Astrocyte (in vitro differentiated cells and primary cell): ENCODE results near the gene CTNS. TPM values are rescaled to one million over a fixed set of nuclear protein-coding genes. Genes with fewer than 3 reads are reported as not detected.
A peak's percentile ranks its signal among the peaks of the same experiment; 100 is the strongest.

ENCODE experiments used
- DNase-seq: peaks from one replicate; pipeline ENCODE4 v3.0.0-alpha.2; 2010; ENCODE audit warnings: low read depth
- FAIRE-seq: peaks from 2 replicates; lab custom pipeline; 2011; peaks lifted over from hg19 to GRCh38; lab: Jason Lieb, UNC
- H2AFZ ChIP-seq: 2 replicates; pipeline ENCODE4 v1.6.0; 2012; ENCODE audit warnings: low read depth, low read length, inconsistent platforms
- H3K27ac ChIP-seq: 2 replicates; pipeline ENCODE4 v1.5.1; 2011; ENCODE audit warnings: low read depth, low read length, inconsistent platforms
- H3K27me3 ChIP-seq: 2 replicates; pipeline ENCODE4 v1.6.0; 2011; ENCODE audit warnings: low read length, inconsistent platforms; ENCODE audit not compliant: insufficient read depth
- H3K36me3 ChIP-seq: 2 replicates; pipeline ENCODE4 v1.5.1; 2011; ENCODE audit warnings: low read length, inconsistent platforms; ENCODE audit not compliant: insufficient read depth
- H3K4me1 ChIP-seq: 2 replicates; pipeline ENCODE4 v1.5.1; 2011; ENCODE audit warnings: low read length, inconsistent platforms; ENCODE audit not compliant: insufficient read depth
- H3K4me2 ChIP-seq: 2 replicates; pipeline ENCODE4 v1.6.0; 2012; ENCODE audit warnings: low read length, inconsistent platforms
- H3K4me3 ChIP-seq: 2 replicates; pipeline ENCODE4 v1.5.1; 2011; ENCODE audit warnings: low read depth, mild to moderate bottlenecking, low read length, inconsistent platforms; ENCODE audit not compliant: insufficient read depth
- H3K79me2 ChIP-seq: 2 replicates; pipeline ENCODE4 v1.6.0; 2012; ENCODE audit warnings: mild to moderate bottlenecking, low read length, inconsistent platforms; ENCODE audit not compliant: insufficient read depth
- H3K9ac ChIP-seq: 2 replicates; pipeline ENCODE4 v1.6.0; 2012; ENCODE audit warnings: mild to moderate bottlenecking, low read length, inconsistent platforms
- H3K9me3 ChIP-seq: 2 replicates; pipeline ENCODE4 v1.5.1; 2012; ENCODE audit warnings: low read depth, mild to moderate bottlenecking, low read length, inconsistent platforms; ENCODE audit not compliant: insufficient read depth
- H4K20me1 ChIP-seq: 2 replicates; pipeline ENCODE4 v1.6.0; 2012; ENCODE audit warnings: low read length, inconsistent platforms; ENCODE audit not compliant: insufficient read depth
- H3K27ac Mint-ChIP-seq: one replicate; pipeline ENCODE4 v1.8.0; 2021; ENCODE audit warnings: mild to moderate bottlenecking, mixed read lengths; ENCODE audit not compliant: unreplicated experiment
- H3K27me3 Mint-ChIP-seq: one replicate; pipeline ENCODE4 v1.8.0; 2021; ENCODE audit warnings: low read depth, mixed read lengths; ENCODE audit not compliant: unreplicated experiment
- H3K36me3 Mint-ChIP-seq: one replicate; pipeline ENCODE4 v1.8.0; 2021; ENCODE audit warnings: low read depth, mixed read lengths; ENCODE audit not compliant: unreplicated experiment
- H3K4me1 Mint-ChIP-seq: one replicate; pipeline ENCODE4 v1.8.0; 2021; ENCODE audit warnings: low read depth, mixed read lengths; ENCODE audit not compliant: unreplicated experiment
- H3K4me3 Mint-ChIP-seq: one replicate; pipeline ENCODE4 v1.8.0; 2021; ENCODE audit warnings: mild to moderate bottlenecking, moderate library complexity, mixed read lengths; ENCODE audit not compliant: unreplicated experiment
- H3K9me3 Mint-ChIP-seq: one replicate; pipeline ENCODE4 v1.8.0; 2021; ENCODE audit warnings: mild to moderate bottlenecking, mixed read lengths; ENCODE audit not compliant: unreplicated experiment
- CTCF ChIP-seq: IDR thresholded peaks from 2 replicates; pipeline ENCODE4 v1.5.1; 2011; ENCODE audit warnings: low read depth, mild to moderate bottlenecking, inconsistent platforms, low read length, moderate library complexity; ENCODE audit not compliant: insufficient read depth
- EZH2 ChIP-seq: IDR thresholded peaks from 2 replicates; pipeline ENCODE4 v1.6.1; 2012; ENCODE audit warnings: mild to moderate bottlenecking, low read length, inconsistent platforms; ENCODE audit not compliant: insufficient read depth
- total RNA-seq: library from RNA; stranded (reverse); gene quantifications from 2 replicates; pipeline ENCODE4 v1.2.1, GENCODE V29; 2021

Gene CTNS
- total RNA-seq, 1 donor from 2014 or later: 5.8 TPM

GRCh38 chr17:3657874-3658783 is 21.6 kb downstream of the CTNS start:
- H3K4me3 ChIP-seq: no peak overlapping the region
- H3K79me2 ChIP-seq: peaks cover 2% of the 10 kb centered on the region
- H4K20me1 ChIP-seq: peaks cover 37% of the 10 kb centered on the region
- peak overlapping the region; percentile 53 for H3K27ac Mint-ChIP-seq
- no peaks in the 10 kb centered on the region for H3K27me3 ChIP-seq
- H3K4me2 ChIP-seq: no peak overlapping the region
- no peak for FAIRE-seq
- no peaks in the 10 kb centered on the region for H3K9me3 ChIP-seq
- H3K36me3 Mint-ChIP-seq: peaks cover 3% of the 10 kb centered on the region
- H3K4me1 Mint-ChIP-seq: peaks cover 6% of the 10 kb centered on the region
- no peak overlapping the region for H3K9ac ChIP-seq
- peaks cover 17% of the 10 kb centered on the region for H3K4me1 ChIP-seq
- H2AFZ ChIP-seq: no peak overlapping the region
- H3K36me3 ChIP-seq: peaks cover 2% of the 10 kb centered on the region
- TF ChIP-seq CTCF (no peak), EZH2 (no peak)
- no peak for DNase-seq
- H3K4me3 Mint-ChIP-seq: no peak overlapping the region
- no peaks in the 10 kb centered on the region for H3K27me3 Mint-ChIP-seq
- no peak overlapping the region for H3K27ac ChIP-seq
- H3K9me3 Mint-ChIP-seq: no peaks in the 10 kb centered on the region

GRCh38 chr17:3658784-3659449 is 22.4 kb downstream of the CTNS start:
- Mint-ChIP-seq H3K9me3 (no peaks in the 10 kb centered on the region), H3K4me3 (no peak overlapping the region), H3K36me3 (peaks cover 3% of the 10 kb centered on the region), H3K27me3 (no peaks in the 10 kb centered on the region), H3K27ac (peak overlapping the region; percentile 73), H3K4me1 (peaks cover 6% of the 10 kb centered on the region)
- DNase-seq (no peak), FAIRE-seq (no peak)
- Histone ChIP-seq H3K27ac (peak overlapping the region; percentile 54), H2AFZ (no peak overlapping the region), H4K20me1 (peaks cover 45% of the 10 kb centered on the region), H3K36me3 (peaks cover 6% of the 10 kb centered on the region), H3K27me3 (no peaks in the 10 kb centered on the region), H3K79me2 (peaks cover 10% of the 10 kb centered on the region), H3K9me3 (no peaks in the 10 kb centered on the region), H3K4me3 (no peak overlapping the region), H3K4me1 (peaks cover 17% of the 10 kb centered on the region), H3K9ac (no peak overlapping the region), H3K4me2 (peak overlapping the region; percentile 54)
- TF ChIP-seq EZH2 (no peak), CTCF (no peak)
